GM03348 (cell line): Measurements from ENCODE around the gene SEZ6L2.
A peak's percentile ranks its signal among the peaks of the same experiment; 100 is the strongest.
"Not testable (repeated sequence)": the region's sequence is repeated elsewhere in the genome, so short reads cannot be mapped to it uniquely, and the experiment has no call there.

Experiments used
- DNase-seq: peaks from one replicate; pipeline ENCODE4 v3.0.0; 2012; ENCODE audit warnings: low spot score

Gene SEZ6L2

DNA sequence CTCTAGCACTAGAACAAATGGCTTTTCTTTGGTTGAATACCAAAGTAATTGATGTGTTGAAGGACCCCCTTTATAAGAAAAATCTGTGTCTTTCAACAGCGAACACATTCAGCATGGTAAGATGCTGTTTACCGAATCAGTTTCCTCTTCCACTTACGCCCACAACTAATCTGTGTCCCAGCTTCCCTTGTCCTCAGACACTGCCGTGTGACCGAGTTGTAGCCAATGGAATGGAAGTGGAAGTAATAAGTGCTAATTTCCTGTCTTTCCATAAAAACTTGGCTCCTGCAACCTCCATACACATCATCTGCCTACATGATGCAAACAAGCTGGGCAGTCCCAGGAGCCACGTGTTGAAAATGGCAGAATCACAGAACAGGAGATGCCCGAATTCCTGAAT is 46.7 kb downstream of the SEZ6L2 start:
- peak; percentile 68 for DNase-seq

DNA sequence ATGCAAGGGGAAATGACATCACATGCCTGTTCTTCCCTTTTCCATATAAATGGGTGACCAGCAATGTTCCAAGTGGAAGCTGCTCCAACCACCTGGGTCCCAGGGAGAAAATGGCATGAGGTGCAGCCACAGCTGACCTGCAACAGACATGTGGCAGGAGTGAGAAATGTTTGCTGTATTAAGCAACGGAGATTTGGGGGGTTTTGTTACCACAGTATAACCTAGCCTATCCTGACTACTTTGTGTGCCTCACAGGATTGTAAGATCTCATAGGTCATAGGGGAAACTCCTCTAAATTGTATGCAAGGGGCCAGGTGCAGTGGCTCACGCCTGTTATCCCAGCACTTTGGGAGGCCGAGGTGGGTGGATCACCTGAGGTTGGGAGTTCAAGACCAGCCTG is 48.4 kb downstream of the SEZ6L2 start:
- DNase-seq = no peak

DNA sequence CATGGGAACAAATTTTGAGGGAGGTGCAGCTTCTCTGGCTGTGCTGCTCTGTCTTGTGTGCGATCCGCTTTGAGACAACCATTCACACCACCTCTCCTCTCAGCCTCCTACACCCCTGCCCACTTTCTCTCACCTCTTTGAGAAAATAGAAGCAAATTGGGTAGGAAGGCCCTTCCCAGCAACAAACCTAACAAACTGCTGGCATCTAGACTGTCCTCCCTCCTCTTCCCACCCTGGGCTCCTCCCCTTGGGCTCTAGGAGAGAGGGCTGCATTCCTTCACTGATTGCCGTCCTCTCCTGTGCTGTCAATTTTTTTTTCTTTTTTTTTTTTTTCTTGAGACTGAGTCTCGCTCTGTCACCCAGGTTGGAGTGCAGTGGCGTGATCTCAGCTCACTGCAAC is 49.8 kb downstream of the SEZ6L2 start:
- DNase-seq = no peak

DNA sequence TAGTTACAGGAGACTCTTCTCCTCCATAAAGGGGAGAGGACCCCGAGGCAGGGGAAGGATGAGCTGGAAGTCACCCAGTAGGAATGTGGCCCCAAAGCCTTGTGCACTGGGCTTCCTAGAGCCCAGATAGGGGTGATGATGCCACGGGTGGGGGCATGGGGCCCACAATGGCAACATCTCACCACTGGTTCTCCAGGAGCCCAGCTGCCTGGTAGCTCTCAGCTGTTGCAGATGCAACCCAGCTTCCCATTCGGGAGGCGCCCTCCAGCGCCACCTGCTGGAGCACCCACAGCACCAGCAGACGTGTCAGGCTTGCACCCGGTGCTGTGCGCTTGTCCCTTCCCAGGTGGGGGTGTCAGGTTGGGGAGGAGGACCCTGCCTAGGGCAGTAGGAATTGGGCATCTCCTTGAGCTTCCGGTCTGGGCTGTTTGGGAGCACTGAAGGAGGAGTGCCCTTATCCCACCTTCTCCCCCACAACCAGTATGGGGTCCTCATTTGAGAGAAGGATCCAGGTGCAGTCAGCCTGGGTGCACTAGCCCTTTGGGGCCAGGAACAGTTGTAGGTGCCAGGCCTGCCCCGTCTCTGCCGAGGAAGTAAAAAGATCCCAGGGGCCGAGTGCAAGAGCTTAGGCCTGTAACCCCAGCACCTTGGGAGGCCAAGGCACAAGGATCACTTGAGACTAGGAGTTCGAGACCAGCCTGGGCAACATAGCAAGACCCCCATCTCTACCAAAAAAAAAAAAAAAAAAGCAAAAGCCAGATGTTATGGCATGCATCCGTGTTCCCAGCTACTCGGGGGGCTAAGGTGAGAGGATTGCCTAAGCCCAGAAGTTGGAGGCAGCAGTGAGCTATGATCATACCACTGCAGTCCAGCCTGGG is 50.7 kb downstream of the SEZ6L2 start:
- peak; percentile 85 for DNase-seq

DNA sequence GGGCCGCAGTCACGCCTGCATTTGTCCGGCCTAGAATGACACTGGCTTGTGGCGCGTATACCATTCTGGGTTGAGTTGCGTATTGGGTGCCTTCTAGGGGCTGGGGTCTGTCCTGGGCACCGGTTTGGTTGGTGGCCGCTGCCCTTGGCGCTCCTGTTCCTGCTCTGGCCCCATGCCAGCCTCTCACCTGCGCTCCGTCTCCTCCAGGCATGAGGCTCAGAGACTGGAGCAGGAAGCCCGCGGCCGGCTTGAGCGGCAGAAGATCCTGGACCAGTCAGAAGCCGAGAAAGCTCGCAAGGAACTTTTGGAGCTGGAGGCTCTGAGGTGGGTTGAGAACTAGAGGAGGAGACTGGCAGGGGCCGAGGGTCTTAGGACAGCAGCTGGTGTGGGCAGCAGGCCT is 53.7 kb downstream of the SEZ6L2 start:
- DNase-seq = no peak

DNA sequence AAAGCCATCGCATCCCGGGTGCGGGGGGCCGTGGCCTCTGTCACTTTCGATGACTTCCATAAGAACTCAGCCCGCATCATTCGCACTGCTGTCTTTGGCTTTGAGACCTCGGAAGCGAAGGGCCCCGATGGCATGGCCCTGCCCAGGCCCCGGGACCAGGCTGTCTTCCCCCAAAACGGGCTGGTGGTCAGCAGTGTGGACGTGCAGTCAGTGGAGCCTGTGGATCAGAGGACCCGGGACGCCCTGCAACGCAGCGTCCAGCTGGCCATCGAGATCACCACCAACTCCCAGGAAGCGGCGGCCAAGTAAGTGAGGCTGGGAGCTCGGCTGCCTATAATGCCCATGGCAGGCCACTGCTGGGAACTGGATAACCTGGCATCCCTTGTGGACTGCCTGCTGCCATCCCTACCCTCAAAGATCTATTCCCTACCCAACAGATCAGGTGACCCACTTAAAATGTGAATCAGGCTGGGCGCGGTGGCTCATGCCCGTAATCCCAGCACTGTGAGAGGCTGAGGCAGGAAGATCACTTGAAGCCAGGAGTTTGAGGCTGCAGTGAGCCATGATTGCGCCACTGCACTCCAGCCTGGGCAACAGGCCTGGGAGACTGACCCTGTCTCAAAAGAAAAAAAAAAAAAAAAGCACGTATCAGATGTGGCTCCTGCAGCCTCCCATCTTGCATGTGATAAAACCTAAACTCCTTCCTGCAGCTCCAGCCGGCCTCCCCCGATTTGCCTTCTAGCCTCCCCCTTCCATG is 54.6 kb downstream of the SEZ6L2 start:
- no peak for DNase-seq

DNA sequence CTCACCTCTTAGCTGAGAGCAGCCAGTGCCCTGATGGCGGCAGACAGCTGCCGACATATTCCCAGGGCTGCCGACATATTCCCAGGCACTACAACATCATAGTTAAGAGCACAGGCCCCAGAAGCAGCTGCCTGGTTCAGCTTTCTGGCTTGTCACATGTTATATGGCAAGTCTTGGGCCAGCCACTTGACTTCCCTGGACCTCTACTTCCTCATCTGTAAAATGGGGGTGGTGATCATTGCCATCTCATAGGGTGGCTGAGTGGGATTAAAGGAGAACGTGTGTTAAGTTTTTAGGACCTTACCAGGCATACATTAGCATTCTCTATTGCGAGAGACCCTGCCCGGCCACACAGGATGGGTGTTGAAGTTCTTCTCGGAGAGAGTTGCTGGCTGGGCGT is 55.4 kb downstream of the SEZ6L2 start:
- no peak for DNase-seq

DNA sequence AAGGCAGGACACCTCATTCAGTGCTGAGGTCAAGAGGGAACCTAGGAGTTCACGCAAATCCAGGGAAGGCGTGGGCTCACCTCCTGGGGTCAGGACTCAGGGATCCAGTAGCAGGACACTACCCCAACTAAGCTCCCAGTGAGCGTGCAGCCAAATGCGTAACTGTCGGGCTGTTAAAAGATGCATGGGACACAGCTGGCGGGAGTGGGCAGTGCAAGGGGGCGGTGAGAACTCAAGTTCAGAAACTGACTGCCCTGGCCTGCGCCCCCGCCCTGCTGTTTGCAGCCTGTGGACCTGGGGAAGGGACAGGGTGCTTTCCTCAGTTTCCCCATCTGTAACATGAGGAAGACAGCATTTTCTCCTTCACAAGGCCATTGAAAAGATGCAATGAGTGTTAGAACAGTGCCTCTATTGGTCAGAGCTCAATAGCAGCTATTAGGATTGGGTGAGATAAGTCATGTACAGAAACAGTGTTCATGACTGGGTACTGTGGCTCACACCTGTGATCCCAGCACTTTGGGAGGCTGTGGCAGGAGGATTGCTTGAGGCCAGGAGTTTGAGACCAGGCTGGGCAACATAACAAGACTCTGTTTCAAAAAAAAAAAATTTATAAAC is 56.5 kb downstream of the SEZ6L2 start:
- DNase-seq = no peak

DNA sequence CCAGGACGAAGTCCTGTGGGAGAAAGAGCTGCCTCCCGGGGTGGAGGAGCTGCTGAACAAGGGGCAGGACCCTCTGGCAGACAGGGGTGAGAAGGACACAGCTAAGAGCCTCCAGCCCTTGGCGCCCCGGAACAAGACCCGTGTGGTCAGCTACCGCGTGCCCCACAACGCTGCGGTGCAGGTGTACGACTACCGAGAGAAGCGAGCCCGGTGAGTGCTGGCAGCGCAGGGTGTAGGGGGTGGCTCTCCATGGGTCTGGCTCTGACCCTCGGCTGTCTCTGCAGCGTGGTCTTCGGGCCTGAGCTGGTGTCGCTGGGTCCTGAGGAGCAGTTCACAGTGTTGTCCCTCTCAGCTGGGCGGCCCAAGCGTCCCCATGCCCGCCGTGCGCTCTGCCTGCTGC is 57.7 kb downstream of the SEZ6L2 start:
- no peak for DNase-seq

DNA sequence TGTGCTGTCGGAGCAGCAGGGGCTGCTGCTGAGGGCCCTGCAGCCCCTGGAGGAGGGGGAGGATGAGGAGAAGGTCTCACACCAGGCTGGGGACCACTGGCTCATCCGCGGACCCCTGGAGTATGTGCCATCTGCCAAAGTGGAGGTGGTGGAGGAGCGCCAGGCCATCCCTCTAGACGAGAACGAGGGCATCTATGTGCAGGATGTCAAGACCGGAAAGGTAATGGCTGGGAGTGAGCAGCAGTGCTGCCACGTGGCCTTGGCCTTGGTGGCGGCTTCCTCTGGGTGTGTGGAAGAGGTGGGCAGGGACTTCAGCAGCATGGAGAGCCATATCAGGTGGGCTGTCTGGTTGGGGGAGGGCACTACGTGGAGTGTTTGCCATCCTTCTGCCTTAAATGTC is 59.1 kb downstream of the SEZ6L2 start:
- no peak for DNase-seq

DNA sequence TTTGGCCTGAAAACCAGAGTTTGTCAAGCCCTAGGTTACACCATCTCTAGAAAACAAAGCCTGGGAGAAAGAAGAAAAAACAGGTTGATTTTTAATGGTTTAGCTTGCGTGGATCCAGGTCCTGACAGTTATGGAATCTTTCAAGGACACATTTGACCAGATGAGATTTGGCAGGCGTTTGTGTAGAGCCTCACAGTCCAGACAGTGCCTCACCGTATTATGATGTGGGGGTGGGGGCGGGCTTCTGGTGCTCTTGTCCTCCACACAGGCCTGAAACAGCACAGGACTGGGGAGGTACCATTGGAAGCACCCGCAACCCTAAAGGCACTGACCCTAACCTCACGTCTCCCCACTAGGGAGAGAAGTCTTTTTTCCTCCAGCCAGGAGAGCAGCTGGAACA is 59.5 kb downstream of the SEZ6L2 start:
- DNase-seq = no peak

DNA sequence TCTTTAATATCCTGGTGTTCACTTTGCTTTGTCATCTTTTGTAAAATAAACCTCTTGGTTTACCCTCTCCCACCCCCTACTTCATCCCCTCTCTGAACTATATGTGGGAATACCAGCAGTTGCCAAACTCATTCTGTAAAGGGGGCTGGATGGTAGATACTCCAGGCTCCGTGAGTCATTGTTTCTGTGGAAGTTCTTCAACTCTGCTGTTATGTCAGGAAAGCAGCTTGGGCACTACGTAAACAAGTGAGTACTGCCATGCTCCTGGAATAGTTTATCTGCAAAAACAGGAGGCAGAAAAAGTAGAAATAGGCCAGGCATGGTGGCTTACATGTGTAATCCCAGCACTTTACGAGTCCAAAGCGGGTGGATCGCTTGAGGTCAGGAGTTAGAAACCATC is 61.5 kb downstream of the SEZ6L2 start:
- DNase-seq = no peak

DNA sequence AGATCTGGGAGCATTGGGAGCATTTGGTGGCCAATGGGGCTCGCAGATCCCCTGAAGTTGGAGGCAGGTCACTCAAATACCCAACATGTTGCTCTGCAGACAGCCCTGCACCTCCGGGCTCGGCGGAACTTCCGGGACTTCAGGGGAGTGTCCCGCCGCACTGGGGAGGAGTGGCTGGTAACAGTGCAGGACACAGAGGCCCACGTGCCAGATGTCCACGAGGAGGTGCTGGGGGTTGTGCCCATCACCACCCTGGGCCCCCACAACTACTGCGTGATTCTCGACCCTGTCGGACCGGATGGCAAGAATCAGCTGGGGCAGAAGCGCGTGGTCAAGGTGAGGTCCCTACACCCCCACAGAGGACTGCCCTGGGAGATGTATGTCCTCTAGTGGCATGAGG is 62.7 kb downstream of the SEZ6L2 start:
- DNase-seq = no peak

DNA sequence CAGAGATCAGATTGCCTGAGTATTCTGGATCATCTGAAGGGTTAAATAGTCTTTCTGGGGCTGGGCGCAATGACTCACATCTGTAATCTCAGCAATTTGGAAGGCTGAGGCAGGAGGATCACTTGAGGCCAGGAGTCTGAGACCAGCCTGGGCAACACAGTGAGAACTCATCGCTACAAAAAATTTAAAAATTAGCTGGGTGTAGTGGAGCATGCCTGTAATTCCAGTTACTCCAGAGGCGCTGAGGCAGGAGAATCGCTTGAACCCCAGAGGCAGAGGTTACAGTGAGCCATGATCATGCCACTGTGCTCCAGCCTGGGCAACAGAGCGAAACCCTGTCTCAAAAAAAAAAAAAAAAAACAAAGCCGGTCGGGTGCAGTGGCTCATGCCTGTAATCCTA is 63.4 kb downstream of the SEZ6L2 start:
- DNase-seq = no peak

DNA sequence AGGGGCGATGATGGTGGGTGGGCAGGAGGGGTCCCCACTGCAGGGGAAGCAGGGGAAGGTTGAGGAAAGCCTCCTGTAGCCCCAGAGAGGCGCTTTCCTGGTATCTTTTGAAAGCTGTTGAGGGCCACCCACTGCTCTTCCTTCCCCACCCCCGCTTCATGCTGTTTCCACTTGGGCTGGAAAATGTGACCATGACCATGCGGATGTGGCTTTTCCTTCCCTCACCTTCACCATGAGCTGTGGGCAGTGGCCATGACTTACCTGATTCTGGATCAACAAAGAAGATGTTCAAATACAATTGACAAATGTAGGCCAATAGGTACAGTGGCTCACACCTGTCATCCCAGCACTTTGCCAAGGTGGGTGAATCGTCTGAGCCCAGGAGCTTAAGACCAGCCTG is 65.3 kb downstream of the SEZ6L2 start:
- no peak for DNase-seq

DNA sequence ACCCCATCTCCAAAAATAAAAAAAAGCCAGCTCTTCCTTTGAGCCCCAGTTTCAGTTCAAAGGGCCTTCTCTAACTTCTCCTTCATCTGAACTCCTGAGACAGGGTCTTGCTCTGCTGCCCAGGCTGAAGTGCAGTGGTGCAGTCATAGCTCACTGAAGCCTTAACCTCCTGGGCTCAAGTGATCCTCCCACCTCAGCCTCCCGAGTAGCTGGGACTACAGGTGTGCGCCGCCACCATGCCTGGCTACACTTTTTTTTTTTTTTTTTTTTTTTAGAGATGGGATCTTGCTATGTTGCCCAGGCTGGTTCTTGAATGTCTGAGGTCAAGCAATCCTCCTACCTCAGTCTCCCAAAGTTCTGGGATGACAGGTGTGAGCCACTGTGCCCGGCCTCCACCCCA is 66.1 kb downstream of the SEZ6L2 start:
- DNase-seq = not testable (repeated sequence)

DNA sequence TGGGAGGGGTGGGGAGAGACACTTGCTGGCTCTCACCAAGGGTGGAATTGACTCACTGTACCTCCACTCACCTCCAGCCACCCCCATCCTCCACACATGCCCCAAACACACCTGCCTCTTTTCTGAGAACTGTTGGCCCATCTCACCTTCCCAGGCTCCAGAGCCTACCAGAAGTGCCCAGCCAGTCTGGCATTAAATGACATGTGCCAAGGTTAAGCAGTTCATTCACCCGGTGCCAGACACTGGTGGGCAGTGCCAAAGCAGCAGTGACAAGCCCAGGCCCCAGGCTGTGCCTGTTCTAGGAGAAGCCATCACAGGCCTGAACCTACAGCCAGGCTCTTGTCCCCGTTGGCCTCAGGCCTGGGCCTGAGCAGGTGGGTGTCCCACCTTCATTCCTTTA is 67.9 kb downstream of the SEZ6L2 start:
- DNase-seq = no peak

DNA sequence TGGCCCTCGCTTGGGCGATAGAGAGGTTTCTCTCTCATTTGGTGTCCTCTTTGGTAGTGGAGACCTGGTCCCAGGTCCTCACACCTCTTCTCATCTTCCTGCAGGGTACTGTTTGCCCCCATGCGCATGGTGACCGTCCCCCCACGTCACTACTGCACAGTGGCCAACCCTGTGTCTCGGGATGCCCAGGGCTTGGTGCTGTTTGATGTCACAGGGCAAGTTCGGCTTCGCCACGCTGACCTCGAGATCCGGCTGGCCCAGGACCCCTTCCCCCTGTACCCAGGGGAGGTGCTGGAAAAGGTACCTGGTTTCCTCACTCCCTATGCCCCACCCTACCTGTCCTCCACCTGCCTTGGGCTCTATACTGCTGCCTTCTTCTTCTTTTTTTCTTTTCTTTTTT is 68.6 kb downstream of the SEZ6L2 start:
- no peak for DNase-seq

DNA sequence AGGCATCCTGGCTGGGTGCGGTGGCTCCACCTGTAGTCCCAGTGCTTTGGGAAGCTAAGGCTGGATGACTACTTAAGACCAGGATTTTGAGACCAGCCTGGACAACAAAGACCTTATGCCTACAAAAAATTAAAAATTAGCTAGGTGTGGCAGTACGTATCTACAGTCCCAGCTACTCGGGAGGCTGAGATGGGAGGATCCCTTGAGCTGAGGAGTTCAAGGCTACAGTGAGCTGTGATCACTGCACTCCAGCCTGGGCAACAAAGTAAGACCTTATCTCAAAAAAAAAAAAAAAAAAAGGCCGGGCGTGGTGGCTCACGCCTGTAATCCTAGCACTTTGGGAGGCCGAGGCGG is 73.0 kb downstream of the SEZ6L2 start:
- no peak for DNase-seq

DNA sequence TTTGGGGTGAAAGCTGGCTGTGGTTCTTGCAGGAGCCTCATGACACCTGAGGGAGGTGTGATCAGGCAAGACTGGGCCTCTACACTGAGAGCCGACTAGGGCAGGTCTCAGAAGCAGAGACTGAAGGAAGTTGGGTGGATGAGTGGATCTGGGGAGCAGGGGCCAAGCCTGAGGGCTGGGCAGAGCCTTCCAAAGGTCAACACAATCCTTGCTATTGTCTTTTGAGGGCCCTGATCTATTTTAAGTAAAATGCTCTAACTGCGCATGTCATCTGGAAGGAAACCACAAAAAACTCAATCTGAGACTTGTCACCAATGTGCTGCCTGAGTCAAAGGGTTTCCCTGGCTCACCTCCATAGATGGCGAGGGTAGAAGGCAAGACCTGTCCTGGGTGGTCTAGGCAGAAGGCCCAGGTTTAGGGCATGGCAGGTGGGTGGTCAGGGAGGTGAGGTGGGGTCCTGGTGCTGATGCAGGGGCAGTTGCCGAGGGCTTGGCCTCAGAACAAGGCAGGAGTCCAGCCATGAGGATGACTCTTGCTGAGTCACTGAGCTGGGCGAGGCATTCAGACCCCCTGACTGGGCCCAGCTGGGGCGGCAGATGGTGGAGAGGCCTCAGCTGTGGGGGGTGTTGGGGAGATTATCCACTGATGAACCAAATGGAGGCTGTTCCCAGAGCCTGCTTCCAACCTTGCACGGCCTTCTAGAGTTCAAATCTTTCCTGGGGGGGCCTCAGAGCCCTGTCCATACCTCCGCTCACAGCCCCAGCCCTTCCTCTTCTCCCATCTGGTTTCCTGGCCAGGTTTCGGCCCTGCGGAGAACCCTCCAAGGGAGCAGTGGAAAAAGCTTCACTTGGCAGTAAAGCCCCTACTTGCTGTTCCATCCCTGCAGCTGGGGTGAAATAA is 74.0 kb downstream of the SEZ6L2 start:
- peak; percentile 77 for DNase-seq

DNA sequence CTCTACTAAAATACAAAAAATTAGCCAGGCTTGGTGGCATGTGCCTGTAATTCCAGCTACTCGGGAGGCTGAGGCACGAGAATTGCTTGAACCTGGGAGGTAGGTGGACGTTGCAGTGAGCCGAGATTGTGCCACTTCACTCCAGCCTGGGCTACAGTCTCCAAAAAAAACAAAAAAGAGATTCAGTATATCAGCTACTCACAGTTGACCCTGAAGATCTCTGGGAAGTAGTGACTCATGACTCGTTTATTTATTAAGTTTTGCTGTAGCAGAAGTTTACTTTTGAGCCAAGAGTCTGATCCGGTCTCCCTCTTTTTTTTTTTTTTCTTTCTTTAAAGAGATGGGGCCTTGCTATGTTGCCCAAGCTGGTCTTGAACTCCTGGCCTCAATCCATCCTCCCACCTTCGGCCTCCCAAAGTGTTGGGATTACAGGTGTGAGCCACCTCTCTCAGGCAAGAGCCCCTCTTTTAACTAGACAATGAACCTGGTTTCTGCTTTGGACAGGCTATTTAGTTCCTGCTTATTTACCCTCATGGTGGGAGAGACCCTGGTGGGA is 74.7 kb downstream of the SEZ6L2 start:
- DNase-seq = peak; percentile 63

DNA sequence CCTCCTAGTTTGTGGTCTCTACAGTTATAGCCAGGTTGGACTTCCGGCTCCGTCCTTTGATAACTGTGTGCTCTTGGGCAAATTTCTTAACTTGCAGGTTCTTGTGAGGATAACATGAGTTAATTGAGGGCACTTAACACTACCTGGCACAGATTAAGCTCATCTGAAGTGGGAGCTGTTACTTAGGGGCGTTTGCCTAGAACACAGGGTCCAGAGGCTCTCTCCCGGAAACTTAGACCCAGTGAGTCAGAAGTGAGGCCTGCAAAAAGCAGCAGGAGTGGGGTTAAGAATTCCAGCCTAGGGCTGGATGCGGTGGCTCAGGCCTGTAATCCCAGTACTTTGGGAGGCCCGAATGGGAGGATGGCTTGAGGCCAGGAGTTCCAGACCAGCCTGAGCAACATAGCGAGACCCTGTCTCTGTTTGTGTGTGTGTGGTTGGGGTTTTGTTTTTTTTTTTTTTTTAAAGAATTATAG is 77.7 kb downstream of the SEZ6L2 start:
- peak; percentile 66 for DNase-seq
